C4-2B (cell line): ENCODE results near the gene XPA.
"Not testable (repeated sequence)": the region's sequence is repeated elsewhere in the genome, so short reads cannot be mapped to it uniquely, and the experiment has no call there.

ENCODE experiments used
- H3K27ac ChIP-seq: fragments of 450-650 bp; 2 replicates; pipeline ENCODE4 v1.5.1; 2017
- CTCF ChIP-seq: fragments of 450-650 bp; conservative IDR thresholded peaks from 2 replicates; pipeline ENCODE4 v1.5.1; 2017; ENCODE audit warnings: mild to moderate bottlenecking
- ZFX ChIP-seq: fragments of 450-650 bp; IDR thresholded peaks from 2 replicates; pipeline ENCODE4 v1.6.1; 2017

XPA gene

GRCh38 chr9:97711223-97711626 lies 14.1 kb upstream of the XPA start:
- TF ChIP-seq ZFX, result no peak
- no peak for TF ChIP-seq CTCF
- no peak overlapping the region for H3K27ac ChIP-seq

GRCh38 chr9:97710356-97711222 lies 13.4 kb upstream of the XPA start:
- no peak overlapping the region for H3K27ac ChIP-seq
- TF ChIP-seq CTCF, result peak; percentile 89
- TF ChIP-seq ZFX, result no peak

- TF ChIP-seq CTCF, result no peak
- no peak overlapping the region for H3K27ac ChIP-seq
These were observed 9.1 kb upstream of the XPA start for GRCh38 chr9:97706246-97706645.

- TF ChIP-seq ZFX, result no peak
- no peak for TF ChIP-seq CTCF
These were observed 8.3 kb upstream of the XPA start for GRCh38 chr9:97705354-97705950.

GRCh38 chr9:97704851-97705250 lies 7.7 kb upstream of the XPA start:
- TF ChIP-seq CTCF, result no peak
- TF ChIP-seq ZFX, result no peak
- no peak overlapping the region for H3K27ac ChIP-seq

More at GRCh38 chr9:97705354-97705950, 8.3 kb upstream of the XPA start:
- H3K27ac ChIP-seq, result no peak overlapping the region

- TF ChIP-seq ZFX, result no peak
- no peak for TF ChIP-seq CTCF
- H3K27ac ChIP-seq, result no peak overlapping the region
These were observed 7.2 kb upstream of the XPA start for GRCh38 chr9:97704345-97704677.

GRCh38 chr9:97703437-97704344 lies 6.6 kb upstream of the XPA start:
- no peak for TF ChIP-seq CTCF
- no peak for TF ChIP-seq ZFX
- H3K27ac ChIP-seq, result no peak overlapping the region

GRCh38 chr9:97699824-97700223 lies 2.7 kb upstream of the XPA start:
- H3K27ac ChIP-seq, result not testable (repeated sequence)

GRCh38 chr9:97699281-97699680 lies 2.1 kb upstream of the XPA start:
- not testable (repeated sequence) for H3K27ac ChIP-seq
